H1 (cell line): ENCODE data around the gene DXO. TPM values are rescaled to one million over a fixed set of nuclear protein-coding genes. Genes with fewer than 3 reads are reported as not detected.

Experiments used
- CTCF ChIA-PET: fragments of 300-600 bp; sonication (Branson Sonifier 250); formaldehyde crosslinking; loops from one replicate; lab custom pipeline; 2021; ENCODE audit not compliant: partially characterized antibody; lab: Charles Lee
- POLR2A ChIA-PET: fragments of 300-600 bp; sonication (Branson Sonifier 250); formaldehyde crosslinking; loops from one replicate; lab custom pipeline; 2021; ENCODE audit warnings: inconsistent platforms; ENCODE audit not compliant: partially characterized antibody; lab: Charles Lee
- DNase-seq, 2 experiments: peaks; one replicate each; pipeline versions ENCODE4 v3.0.0 to v3.0.0-alpha.2; 2010 to 2022; ENCODE audit warnings: low spot score in 2 of 2, low read depth in 1 of 2, mixed read lengths in 1 of 2
- FAIRE-seq: peaks from 2 replicates; lab custom pipeline; 2011; peaks lifted over from hg19 to GRCh38; lab: Jason Lieb, UNC
- H2AFZ ChIP-seq: 2 replicates; pipeline ENCODE4 v1.8.1; 2012; ENCODE audit warnings: low read length, inconsistent platforms
- H2AK5ac ChIP-seq: 2 replicates; pipeline ENCODE4 v1.6.1; 2013; ENCODE audit warnings: low read depth, low read length
- H2BK120ac ChIP-seq: replicated peaks from 2 replicates; pipeline ENCODE3; 2013; ENCODE audit warnings: low read depth, low read length, inconsistent platforms
- H2BK12ac ChIP-seq: 2 replicates; pipeline ENCODE4 v1.6.1; 2013; ENCODE audit warnings: low read depth, low read length
- H2BK15ac ChIP-seq: 2 replicates; pipeline ENCODE4 v1.6.1; 2013; ENCODE audit warnings: low read length
- H2BK20ac ChIP-seq: 2 replicates; pipeline ENCODE4 v1.6.1; 2013; ENCODE audit warnings: low read length
- H2BK5ac ChIP-seq: 2 replicates; pipeline ENCODE4 v1.6.1; 2013; ENCODE audit warnings: low read depth, low read length
- H3K14ac ChIP-seq: 2 replicates; pipeline ENCODE4 v1.6.1; 2013; ENCODE audit warnings: inconsistent platforms; ENCODE audit not compliant: insufficient read length
- H3K18ac ChIP-seq: 2 replicates; pipeline ENCODE4 v1.6.1; 2013; ENCODE audit warnings: low read length; ENCODE audit errors: extremely low read depth
- H3K23ac ChIP-seq: 2 replicates; pipeline ENCODE4 v1.6.1; 2013; ENCODE audit warnings: inconsistent platforms; ENCODE audit not compliant: insufficient read length
- H3K23me2 ChIP-seq: 2 replicates; pipeline ENCODE4 v1.6.1; 2013; ENCODE audit warnings: low read depth, low read length
- H3K27ac ChIP-seq: 2 replicates; pipeline ENCODE4 v1.6.1; 2011; ENCODE audit warnings: low read depth, low read length, inconsistent platforms
- H3K27me3 ChIP-seq, 4 experiments: replicated peaks in 1 of 4; 1 replicate in 1 of 4; 2 replicates in 3 of 4; pipeline versions ENCODE4 v1.6.1 to v1.8.1; 2011 to 2013; ENCODE audit warnings: low read length in 3 of 4, mild to moderate bottlenecking in 3 of 4, inconsistent platforms in 2 of 4, mixed read lengths in 2 of 4, moderate library complexity in 1 of 4; ENCODE audit not compliant: control insufficient read depth in 3 of 4, insufficient read depth in 3 of 4; ENCODE audit errors: extremely low read depth in 1 of 4
- H3K36me3 ChIP-seq, 4 experiments: 2 replicates each; pipeline versions ENCODE4 v1.6.1 to v1.8.1; 2011 to 2013; ENCODE audit warnings: mild to moderate bottlenecking in 4 of 4, low read length in 3 of 4, moderate library complexity in 2 of 4, control low read depth in 1 of 4, inconsistent platforms in 1 of 4; ENCODE audit not compliant: insufficient read depth in 4 of 4, control insufficient read depth in 2 of 4
- H3K4ac ChIP-seq: replicated peaks from 2 replicates; pipeline ENCODE3; 2013; ENCODE audit warnings: low read length, low read depth, mixed read lengths, inconsistent platforms; ENCODE audit not compliant: insufficient read length
- H3K4me1 ChIP-seq, 4 experiments: replicated peaks in 1 of 4; 1 replicate in 1 of 4; 2 replicates in 3 of 4; pipeline versions ENCODE4 v1.6.1 to v1.8.1; 2011 to 2013; ENCODE audit warnings: low read length in 3 of 4, inconsistent platforms in 2 of 4, mixed read lengths in 1 of 4; ENCODE audit not compliant: insufficient read depth in 4 of 4, control insufficient read depth in 3 of 4
- H3K4me2 ChIP-seq, 2 experiments: 2 replicates each; pipeline versions ENCODE4 v1.6.1 to v1.8.1; 2011 to 2013; ENCODE audit warnings: low read depth in 2 of 2, low read length in 2 of 2, control low read depth in 1 of 2, inconsistent platforms in 1 of 2, mild to moderate bottlenecking in 1 of 2; ENCODE audit not compliant: insufficient read depth in 1 of 2
- H3K4me3 ChIP-seq, 4 experiments: fragments of 200-600, 300-600 bp in 1 of 4; sonication (generic), shearing (Covaris generic), sonication (Bioruptor Twin) in 1 of 4; 2 replicates each; pipeline versions ENCODE4 v1.5.1 to v1.8.1; 2011 to 2016; ENCODE audit warnings: low read length in 4 of 4, low read depth in 3 of 4, control low read depth in 2 of 4, inconsistent platforms in 2 of 4, mild to moderate bottlenecking in 2 of 4, mixed read lengths in 1 of 4, moderate library complexity in 1 of 4; ENCODE audit not compliant: insufficient read depth in 2 of 4; ENCODE audit errors: extremely low read depth in 1 of 4
- H3K56ac ChIP-seq: replicated peaks from 2 replicates; pipeline ENCODE3; 2013; ENCODE audit warnings: low read depth, mild to moderate bottlenecking, mixed read lengths, low read length, inconsistent platforms; ENCODE audit not compliant: insufficient read length
- H3K79me1 ChIP-seq: 2 replicates; pipeline ENCODE4 v1.6.1; 2013; ENCODE audit warnings: low read depth, low read length, control low read depth
- H3K79me2 ChIP-seq, 2 experiments: 2 replicates each; pipeline versions ENCODE4 v1.6.1 to v1.8.1; 2012 to 2013; ENCODE audit warnings: low read length in 2 of 2, mild to moderate bottlenecking in 2 of 2, inconsistent platforms in 1 of 2; ENCODE audit not compliant: insufficient read depth in 2 of 2, control insufficient read depth in 1 of 2
- H3K9ac ChIP-seq, 4 experiments: replicated peaks in 1 of 4; 1 replicate in 1 of 4; 2 replicates in 3 of 4; pipeline versions ENCODE4 v1.6.1 to v1.8.1; 2011 to 2013; ENCODE audit warnings: low read depth in 3 of 4, low read length in 3 of 4, control low read depth in 2 of 4, mild to moderate bottlenecking in 2 of 4, moderate library complexity in 2 of 4, inconsistent platforms in 1 of 4; ENCODE audit errors: extremely low read depth in 1 of 4
- H3K9me3 ChIP-seq, 2 experiments: 2 replicates each; pipeline versions ENCODE4 v1.6.1 to v1.8.1; 2012 to 2013; ENCODE audit warnings: mild to moderate bottlenecking in 2 of 2, moderate library complexity in 2 of 2, control low read depth in 1 of 2, inconsistent platforms in 1 of 2, low read depth in 1 of 2, low read length in 1 of 2, mixed read lengths in 1 of 2; ENCODE audit not compliant: insufficient read depth in 2 of 2
- H4K20me1 ChIP-seq, 2 experiments: replicated peaks in 1 of 2; 2 replicates each; pipeline versions ENCODE3 to v1.8.1; 2011 to 2013; ENCODE audit warnings: inconsistent platforms in 2 of 2, low read length in 2 of 2, mild to moderate bottlenecking in 1 of 2; ENCODE audit not compliant: insufficient read depth in 2 of 2, control insufficient read depth in 1 of 2
- H4K5ac ChIP-seq: 2 replicates; pipeline ENCODE4 v1.6.1; 2013; ENCODE audit warnings: low read length, low read depth, mixed read lengths, inconsistent platforms; ENCODE audit not compliant: insufficient read length
- H4K8ac ChIP-seq: 2 replicates; pipeline ENCODE4 v1.8.0; 2013; ENCODE audit warnings: mild to moderate bottlenecking, moderate library complexity, low read length, inconsistent platforms; ENCODE audit not compliant: insufficient read depth; ENCODE audit errors: extremely low read depth
- H4K91ac ChIP-seq: replicated peaks from 2 replicates; pipeline ENCODE3; 2013; ENCODE audit warnings: low read length, mixed read lengths, inconsistent platforms; ENCODE audit not compliant: insufficient read length
- BACH1 ChIP-seq: IDR thresholded peaks from 2 replicates; pipeline ENCODE4 v1.6.1; 2012; ENCODE audit warnings: low read length, improper control_type of control experiment
- GABPA ChIP-seq: IDR thresholded peaks from 2 replicates; pipeline ENCODE4 v1.6.1; 2011; ENCODE audit warnings: mild to moderate bottlenecking, low read length, moderate library complexity, borderline replicate concordance; ENCODE audit not compliant: insufficient read depth
- JUN ChIP-seq: IDR thresholded peaks from 2 replicates; pipeline ENCODE4 v1.6.1; 2011; ENCODE audit warnings: low read depth, mild to moderate bottlenecking, improper control_type of control experiment, low read length
- RNF2 ChIP-seq: fragments of 200-900, 300-1000 bp; sonication (generic); IDR thresholded peaks from 2 replicates; pipeline ENCODE4 v1.7.1; 2016; ENCODE audit warnings: borderline replicate concordance, low read depth, mild to moderate bottlenecking, antibody characterized with exemption, low read length; ENCODE audit not compliant: poor library complexity, severe bottlenecking; ENCODE audit errors: missing control alignments
- SP4 ChIP-seq: IDR thresholded peaks from 2 replicates; pipeline ENCODE4 v1.6.1; 2012; ENCODE audit warnings: low read length, inconsistent platforms
- WGBS, 2 experiments: shearing (Covaris generic) in 1 of 2; methylation state at CpG; one replicate each; pipeline versions ENCODE4 v1.1.6 to v1.1.7; 2013 to 2015; ENCODE audit warnings: low lambda C conversion rate in 2 of 2, mixed read lengths in 2 of 2, inconsistent platforms in 1 of 2, low coverage in 1 of 2, missing lambda C conversion rate in 1 of 2; ENCODE audit not compliant: insufficient replicate concordance in 2 of 2, insufficient coverage in 1 of 2, insufficient read length in 1 of 2; ENCODE audit errors: extremely low coverage in 1 of 2, missing lambda C conversion rate in 1 of 2; 5-methylcytosine and 5-hydroxymethylcytosine counted together
- polyA plus RNA-seq, 7 experiments: library from polyadenylated mRNA; depleted of rRNA in 3 of 7; stranded (reverse) in 5 of 7; unstranded in 2 of 7; fragments of >200 nt in 5 of 7; fragments of 200-250 nt in 2 of 7; gene quantifications; 1 replicate in 5 of 7; 2 replicates in 1 of 7; 4 replicates in 1 of 7; pipeline versions ENCODE4 v1.2.1 to v1.2.3, GENCODE V29; 2011 to 2013; ENCODE audit warnings: missing spikeins in 2 of 7, mixed read lengths in 2 of 7
- total RNA-seq: library from RNA; stranded (reverse); fragmentation: NEBNext Ultra II Directional; extraction: Animal tissue kit (Norgen Biotek cat#: 25700); gene quantifications from 2 replicates; pipeline ENCODE4 v1.2.1, GENCODE V29; 2021
- TF ChIP-seq, protein P1 (sequence below): IDR thresholded peaks from 2 replicates; pipeline ENCODE4 v1.6.1; 2012; ENCODE audit warnings: low read length, inconsistent platforms

The DXO gene
- total and polyA plus RNA-seq, 2 of the 8 experiments (the other 6 are each of a cell fraction or from before 2014, with no cell fraction given), result 14.7 to 23.9 TPM

DNA sequence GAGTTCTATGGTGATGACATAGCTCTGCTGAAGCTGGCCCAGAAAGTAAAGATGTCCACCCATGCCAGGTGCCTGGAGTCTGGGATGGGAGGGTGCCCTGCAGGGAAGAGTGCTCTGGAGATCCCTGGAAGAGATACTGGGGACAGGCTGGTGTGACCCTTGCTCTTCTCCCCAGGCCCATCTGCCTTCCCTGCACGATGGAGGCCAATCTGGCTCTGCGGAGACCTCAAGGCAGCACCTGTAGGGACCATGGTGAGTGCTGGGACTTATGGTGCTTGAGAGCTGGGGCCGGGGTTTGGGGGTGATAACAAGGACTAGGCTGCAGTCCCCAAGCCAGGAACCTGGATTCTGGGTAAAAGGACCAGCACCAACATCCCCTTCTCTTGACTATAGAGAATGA, 28.2 kb downstream of the DXO start:
- Histone ChIP-seq H3K36me3 (no peaks in the 10 kb centered on the region), H2BK12ac (no peak overlapping the region), H3K14ac (no peak overlapping the region), H4K91ac (no peak overlapping the region), H3K79me2 (no peaks in the 10 kb centered on the region), H3K18ac (no peak overlapping the region), H4K20me1 (no peaks in the 10 kb centered on the region), H3K27me3 (peaks cover 0 to 11% (median 2%) of the 10 kb centered on the region in 4 experiments; a peak in 3 of 7 replicates), H4K8ac (no peak overlapping the region), H2BK5ac (no peak overlapping the region), H4K5ac (no peak overlapping the region), H3K56ac (no peak overlapping the region), H2BK20ac (no peak overlapping the region), H3K9me3 (no peaks in the 10 kb centered on the region), H3K79me1 (no peaks in the 10 kb centered on the region), H3K9ac (no peak overlapping the region), H3K23me2 (no peaks in the 10 kb centered on the region), H2AK5ac (no peak overlapping the region), H2BK15ac (no peak overlapping the region), H3K27ac (no peak overlapping the region), H3K23ac (no peak overlapping the region), H2BK120ac (no peak overlapping the region), H3K4me3 (no peak overlapping the region), H3K4ac (no peak overlapping the region), H3K4me2 (no peak overlapping the region), H2AFZ (no peak overlapping the region), H3K4me1 (peaks cover 0 to 2% (median 0%) of the 10 kb centered on the region in 4 experiments; a peak in 1 of 7 replicates)
- 85% methylated on average over 3 of the region's 3 CpGs; no CpG with 5 or more reads in 1 of the 2 experiments for WGBS, 2 experiments
- ChIA-PET POLR2A (interaction anchor here (3.4 to 6.9 kb wide), 2 partner anchors 7 to 28 kb away, joined by 16 to 47 read pairs; partner anchors contain the start of gene DXO), CTCF (interaction anchor here (0.8 to 7.8 kb wide), 4 partner anchors 9 to 30 kb away, joined by 4 to 53 read pairs (median 11); no protein-coding TSS in a partner anchor)
- TF ChIP-seq, protein P1, sequence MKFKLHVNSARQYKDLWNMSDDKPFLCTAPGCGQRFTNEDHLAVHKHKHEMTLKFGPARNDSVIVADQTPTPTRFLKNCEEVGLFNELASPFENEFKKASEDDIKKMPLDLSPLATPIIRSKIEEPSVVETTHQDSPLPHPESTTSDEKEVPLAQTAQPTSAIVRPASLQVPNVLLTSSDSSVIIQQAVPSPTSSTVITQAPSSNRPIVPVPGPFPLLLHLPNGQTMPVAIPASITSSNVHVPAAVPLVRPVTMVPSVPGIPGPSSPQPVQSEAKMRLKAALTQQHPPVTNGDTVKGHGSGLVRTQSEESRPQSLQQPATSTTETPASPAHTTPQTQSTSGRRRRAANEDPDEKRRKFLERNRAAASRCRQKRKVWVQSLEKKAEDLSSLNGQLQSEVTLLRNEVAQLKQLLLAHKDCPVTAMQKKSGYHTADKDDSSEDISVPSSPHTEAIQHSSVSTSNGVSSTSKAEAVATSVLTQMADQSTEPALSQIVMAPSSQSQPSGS, result no peak
- TF ChIP-seq RNF2 (no peak), BACH1 (no peak), GABPA (no peak), SP4 (no peak), JUN (no peak)
- FAIRE-seq (no peak), DNase-seq (no peak)
